Fibroblast of pulmonary artery (primary cell): ENCODE results near the gene KCNE5.

Source experiments
- DNase-seq: peaks from one replicate; pipeline ENCODE4 v3.0.0-alpha.2; 2010; ENCODE audit warnings: low read depth
- H3K4me3 ChIP-seq: replicated peaks from 2 replicates; pipeline ENCODE4 v1.5.1; 2011; ENCODE audit warnings: low read depth, mild to moderate bottlenecking, control low read depth, low read length, moderate library complexity
- CTCF ChIP-seq: IDR thresholded peaks from 2 replicates; pipeline ENCODE4 v1.5.1; 2011; ENCODE audit warnings: mild to moderate bottlenecking, control low read depth, low read length, inconsistent platforms; ENCODE audit errors: missing control alignments

KCNE5 gene

GRCh38 chrX:109632906-109633504 lies 8.0 kb upstream of the KCNE5 start:
- peak; percentile 48 for TF ChIP-seq CTCF
- no peak overlapping the region for H3K4me3 ChIP-seq
- peak; percentile 56 for DNase-seq

GRCh38 chrX:109629310-109629709 lies 4.3 kb upstream of the KCNE5 start:
- peak; percentile 56 for DNase-seq
- no peak overlapping the region for H3K4me3 ChIP-seq
- no peak for TF ChIP-seq CTCF

- H3K4me3 ChIP-seq = no peak overlapping the region
- no peak for TF ChIP-seq CTCF
- DNase-seq = no peak
Observed at GRCh38 chrX:109626637-109627036, 1.7 kb upstream of the KCNE5 start.

- no peak for TF ChIP-seq CTCF
- no peak for DNase-seq
Observed at GRCh38 chrX:109623997-109624396, 975 bp downstream of the KCNE5 start.

GRCh38 chrX:109622270-109622669 lies 2.7 kb downstream of the KCNE5 start:
- no peak overlapping the region for H3K4me3 ChIP-seq
- no peak for DNase-seq
- TF ChIP-seq CTCF = no peak

More at GRCh38 chrX:109623997-109624396, 975 bp downstream of the KCNE5 start:
- H3K4me3 ChIP-seq = no peak overlapping the region

- no peak overlapping the region for H3K4me3 ChIP-seq
- DNase-seq = no peak
- no peak for TF ChIP-seq CTCF
Observed at GRCh38 chrX:109619771-109620170, 5.2 kb downstream of the KCNE5 start.

GRCh38 chrX:109614951-109615350 lies 10.0 kb downstream of the KCNE5 start:
- no peak for DNase-seq
- H3K4me3 ChIP-seq = no peak overlapping the region
- no peak for TF ChIP-seq CTCF
